Heart right ventricle (tissue), 16 donors: Measurements from ENCODE around the gene DHRSX. TPM values are rescaled to one million over a fixed set of nuclear protein-coding genes. Genes with fewer than 3 reads are reported as not detected.
A peak's percentile ranks its signal among the peaks of the same experiment; 100 is the strongest.

Experiments
- ATAC-seq, 8 donors: fragments of 200-7000 bp; cut with Tn5 transposase; one replicate each; pipeline ENCODE4 v1.9.1; 2020; ENCODE audit warnings: mild to moderate bottlenecking in 8 of 8, moderate library complexity in 8 of 8, moderate number of reproducible peaks in 1 of 8
- DNase-seq, 2 donors: peaks; one replicate each; pipeline ENCODE4 v3.0.0-alpha.2; 2020
- H3K27ac ChIP-seq, 10 donors: fragments of 200-600 bp; sonication (generic) in 2 of 10; one replicate each; pipeline versions ENCODE4 v1.5.0 to v1.8.0; 2020 to 2022; ENCODE audit warnings: mild to moderate bottlenecking in 3 of 10
- H3K27me3 ChIP-seq, 7 donors: fragments of 200-600 bp; one replicate each; pipeline ENCODE4 v1.8.0; 2021 to 2022; ENCODE audit warnings: mild to moderate bottlenecking in 2 of 7
- H3K36me3 ChIP-seq, 9 donors: fragments of 200-600 bp; sonication (generic) in 1 of 9; one replicate each; pipeline versions ENCODE4 v1.5.0 to v1.8.0; 2020 to 2022; ENCODE audit warnings: mild to moderate bottlenecking in 2 of 9
- H3K4me1 ChIP-seq, 9 donors: fragments of 200-600 bp; sonication (generic) in 1 of 9; one replicate each; pipeline versions ENCODE4 v1.5.0 to v1.8.0; 2020 to 2022; ENCODE audit warnings: mild to moderate bottlenecking in 4 of 9
- H3K4me3 ChIP-seq, 10 donors: fragments of 200-600 bp; sonication (generic) in 2 of 10; one replicate each; pipeline versions ENCODE4 v1.5.0 to v1.8.0; 2020 to 2022; ENCODE audit warnings: mild to moderate bottlenecking in 7 of 10, moderate library complexity in 2 of 10
- H3K9me3 ChIP-seq, 11 donors: fragments of 200-600 bp in 10 of 11; sonication (generic) in 2 of 11; one replicate each; pipeline versions ENCODE4 v1.5.0 to v1.8.0; 2013 to 2022; ENCODE audit warnings: mild to moderate bottlenecking in 2 of 11, control low read depth in 1 of 11, moderate library complexity in 1 of 11
- WGBS, 2 donors: extraction: QIAGEN DNeasy Blood & Tissue Kit; methylation state at CpG; one replicate each; pipeline ENCODE4 v1.1.7; 2013; ENCODE audit warnings: inconsistent platforms in 1 of 2; 5-methylcytosine and 5-hydroxymethylcytosine counted together
- intact Hi-C, 10 donors: fragments of 100-400 bp; cut with DNase I; formaldehyde crosslinking; loops; one replicate each; pipeline versions ENCODE4 v1.11.1 to v1.14.2; 2022
- polyA plus RNA-seq, 2 donors: library from polyadenylated mRNA; stranded (reverse); fragments of 200-250 nt; gene quantifications; one replicate each; pipeline ENCODE4 v1.2.3, GENCODE V29; 2013
- total RNA-seq, 10 donors: library from RNA; stranded (reverse); fragmentation: NEBNext Ultra II Directional in 3 of 10; extraction: Animal tissue kit (Norgen Biotek cat#: 25700) in 3 of 10; gene quantifications; one replicate each; pipeline versions ENCODE4 v1.2.1 to v1.2.4, GENCODE V29; 2021 to 2023
- TF ChIP-seq, protein P1 (sequence below), 9 donors: fragments of 200-600 bp; sonication (generic) in 2 of 9; IDR thresholded peaks; one replicate each; pipeline versions ENCODE4 v1.5.0 to v1.8.0; 2021 to 2022; ENCODE audit warnings: antibody characterized with exemption in 9 of 9, mild to moderate bottlenecking in 5 of 9, moderate library complexity in 1 of 9
- donor health status: Arrhythmogenic right ventricular cardiomyopathy.
- donor health status: ischemic (EF 13 %, LVEDD 7.1; RV severe dilation, severe dysfunction).
- donor health status: healthy with polysubstance abuse.
- donor health status: DM: no; HTN: yes; CAD: no.
- donor health status: DM: no; HTN: no; CAD: no.
- donor health status: ischemic (EF 25% LVEDD 6.9; RV normal size, moderate dysfunction).
- donor health status: ischemic (EF 25% LVEDD 5.7; RV mildly dilated, moderate dysfunction).
- donor health status: healthy.
- donor health status: DM: yes; HTN: yes; CAD: no.
- donor health status: Ischemic cardiomyopathy.
- donor health status: ischemic (EF 35%, LVEDD 5.7; RV mildly dilated, moderate dysfunction).
- donor health status: nonischemic (EF 11% LVEDD 7.7; RV severe dilation, severe dysfunction).
- donor health status: DM: yes; HTN: yes; CAD: no.
- donor health status: PGD.
- donor health status: ischemic (EF 29% LVEDD 5.4; RV normal size, mild dysfunction).
- donor health status: nonischemic (EF 23%, LVEDD 6.1; RV moderate dilation, normal function).

Gene DHRSX
- total and polyA plus RNA-seq, 12 donors = 13.8 to 35.9 (median 26.2) TPM

DNA sequence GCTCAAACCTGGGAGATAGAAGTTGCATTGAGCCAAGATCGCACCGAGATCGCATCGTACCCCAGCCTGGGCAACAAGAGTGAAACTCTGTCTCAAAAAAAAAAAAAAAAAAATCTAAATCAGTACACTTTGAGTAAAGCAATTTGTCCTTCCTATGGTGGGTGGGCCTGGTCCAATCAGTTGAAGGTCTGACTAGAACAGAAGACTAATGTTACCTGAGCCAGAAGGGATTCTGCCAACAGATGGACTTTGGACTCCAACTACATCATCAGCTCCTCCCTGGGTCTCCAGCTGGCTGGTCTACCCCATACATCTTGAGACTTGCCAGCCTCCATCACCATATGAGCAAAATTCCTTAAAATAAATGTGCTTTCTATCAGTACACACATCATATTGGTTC is 155.2 kb downstream of the DHRSX start:
- Histone ChIP-seq H3K27ac (no peak overlapping the region), H3K27me3 (no peaks in the 10 kb centered on the region), H3K9me3 (peaks cover 0 to 3% (median 0%) of the 10 kb centered on the region in 11 donors), H3K4me1 (peaks cover 0 to 21% (median 10%) of the 10 kb centered on the region in 9 donors), H3K36me3 (peaks cover 0 to 7% (median 0%) of the 10 kb centered on the region in 9 donors), H3K4me3 (no peak overlapping the region)
- 91 to 100% methylated on average over 4 of the region's 4 CpGs for WGBS, 2 donors
- TF ChIP-seq, protein P1, sequence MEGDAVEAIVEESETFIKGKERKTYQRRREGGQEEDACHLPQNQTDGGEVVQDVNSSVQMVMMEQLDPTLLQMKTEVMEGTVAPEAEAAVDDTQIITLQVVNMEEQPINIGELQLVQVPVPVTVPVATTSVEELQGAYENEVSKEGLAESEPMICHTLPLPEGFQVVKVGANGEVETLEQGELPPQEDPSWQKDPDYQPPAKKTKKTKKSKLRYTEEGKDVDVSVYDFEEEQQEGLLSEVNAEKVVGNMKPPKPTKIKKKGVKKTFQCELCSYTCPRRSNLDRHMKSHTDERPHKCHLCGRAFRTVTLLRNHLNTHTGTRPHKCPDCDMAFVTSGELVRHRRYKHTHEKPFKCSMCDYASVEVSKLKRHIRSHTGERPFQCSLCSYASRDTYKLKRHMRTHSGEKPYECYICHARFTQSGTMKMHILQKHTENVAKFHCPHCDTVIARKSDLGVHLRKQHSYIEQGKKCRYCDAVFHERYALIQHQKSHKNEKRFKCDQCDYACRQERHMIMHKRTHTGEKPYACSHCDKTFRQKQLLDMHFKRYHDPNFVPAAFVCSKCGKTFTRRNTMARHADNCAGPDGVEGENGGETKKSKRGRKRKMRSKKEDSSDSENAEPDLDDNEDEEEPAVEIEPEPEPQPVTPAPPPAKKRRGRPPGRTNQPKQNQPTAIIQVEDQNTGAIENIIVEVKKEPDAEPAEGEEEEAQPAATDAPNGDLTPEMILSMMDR (IDR thresholded peaks at IDR 0.05) = no peak
- DNase-seq (no peak), ATAC-seq (no peak)
- intact Hi-C loops = no loop called here

DNA sequence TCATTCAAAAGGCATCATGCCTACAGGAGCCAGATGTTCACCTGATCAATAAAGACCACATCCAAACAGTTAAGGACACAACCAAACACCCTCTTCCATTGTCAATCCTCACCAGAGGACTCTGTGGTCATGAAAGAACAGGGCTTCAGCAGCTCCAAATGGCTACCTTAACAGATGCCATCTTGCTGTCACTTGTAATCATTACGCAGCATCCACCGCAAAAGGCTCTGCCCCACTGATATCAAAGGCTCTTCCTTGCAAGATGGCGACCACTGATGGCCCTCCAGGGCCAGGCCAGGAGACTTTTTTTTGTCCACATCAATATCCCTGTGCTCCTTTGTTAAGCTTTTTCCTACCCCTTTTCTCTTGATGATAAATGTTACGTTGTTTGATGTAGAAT is 157.4 kb downstream of the DHRSX start:
- no peak for ATAC-seq
- intact Hi-C loops = loop anchor here in 1 of 10 donors (2.0 kb wide), 1 partner anchor 23 kb away; no protein-coding TSS in a partner anchor
- Histone ChIP-seq H3K36me3 (peaks cover 0 to 14% (median 0%) of the 10 kb centered on the region in 9 donors), H3K27me3 (no peaks in the 10 kb centered on the region), H3K4me1 (peaks cover 0 to 15% (median 10%) of the 10 kb centered on the region in 9 donors), H3K4me3 (no peak overlapping the region), H3K9me3 (peaks cover 0 to 12% (median 0%) of the 10 kb centered on the region in 11 donors), H3K27ac (peak overlapping the region; percentile 42 to 92 (median 84))
- TF ChIP-seq, protein P1 (IDR thresholded peaks at IDR 0.05) = no peak
- 96 to 97% methylated on average over 4 of the region's 4 CpGs for WGBS, 2 donors
- no peak for DNase-seq

DNA sequence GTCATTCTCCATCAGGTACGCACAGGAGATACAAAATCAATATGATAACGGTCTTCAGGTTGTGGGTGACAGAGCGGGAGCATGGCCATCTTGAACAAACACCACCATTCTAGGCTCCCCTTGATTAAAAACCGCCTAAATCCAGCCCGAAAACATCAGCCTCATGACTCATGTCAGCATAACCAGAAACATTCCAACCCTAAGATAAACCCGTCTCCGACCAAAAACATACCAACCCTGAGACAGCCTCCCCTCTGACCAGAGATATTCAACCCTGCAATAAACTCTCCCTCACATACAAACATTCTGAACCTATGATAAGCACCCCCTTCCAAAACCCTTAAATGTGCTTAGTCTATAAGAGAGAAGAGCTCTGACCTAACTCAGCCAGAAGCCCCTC is 157.9 kb downstream of the DHRSX start:
- peak overlapping the region; percentile 42 to 92 (median 84) for H3K27ac ChIP-seq
- DNase-seq (no peak), ATAC-seq (peak in 3 of 8 donors; percentile 4 to 20 (median 20))
- intact Hi-C loops = loop anchor here in 2 of 10 donors (1.0 to 2.0 kb wide), 2 partner anchors 22 kb away; no protein-coding TSS in a partner anchor
- WGBS, 2 donors = 63 to 68% methylated on average over 7 of the region's 7 CpGs
- no peaks in the 10 kb centered on the region for H3K27me3 ChIP-seq
- peaks cover 0 to 14% (median 0%) of the 10 kb centered on the region in 11 donors for H3K9me3 ChIP-seq
- H3K4me3 ChIP-seq = no peak overlapping the region
- H3K36me3 ChIP-seq = peaks cover 0 to 14% (median 0%) of the 10 kb centered on the region in 9 donors
- TF ChIP-seq, protein P1 (IDR thresholded peaks at IDR 0.05) = no peak
- peaks cover 0 to 15% (median 9%) of the 10 kb centered on the region in 9 donors for H3K4me1 ChIP-seq

DNA sequence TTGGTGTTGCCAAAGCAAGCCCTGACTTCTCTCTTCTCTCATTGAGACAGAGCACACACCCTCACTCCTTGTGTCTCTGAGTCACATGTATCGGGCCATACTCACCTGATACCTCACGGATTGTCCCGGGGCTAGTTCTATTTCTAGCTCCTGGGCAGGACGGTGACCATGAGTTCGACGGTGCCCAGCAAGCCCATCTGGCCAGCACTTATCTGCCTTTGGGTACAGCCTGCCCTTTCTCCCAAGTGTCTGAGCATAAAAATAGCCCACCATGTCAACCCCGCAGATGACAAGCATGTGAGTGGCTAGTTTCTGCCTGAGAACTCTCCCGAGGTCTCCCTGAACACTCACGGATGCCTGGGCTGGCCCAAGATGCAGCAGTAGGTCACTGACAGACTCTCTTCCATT is 158.5 kb downstream of the DHRSX start:
- Histone ChIP-seq H3K27me3 (no peaks in the 10 kb centered on the region), H3K27ac (peak overlapping the region; percentile 56 to 92 (median 84)), H3K36me3 (peaks cover 0 to 14% (median 0%) of the 10 kb centered on the region in 9 donors), H3K4me3 (no peak overlapping the region), H3K4me1 (peaks cover 0 to 15% (median 8%) of the 10 kb centered on the region in 9 donors), H3K9me3 (peaks cover 0 to 14% (median 0%) of the 10 kb centered on the region in 11 donors)
- TF ChIP-seq, protein P1 (IDR thresholded peaks at IDR 0.05) = no peak
- 43 to 66% methylated on average over 9 of the region's 9 CpGs for WGBS, 2 donors
- intact Hi-C loops = loop anchor here in 2 of 10 donors (1.0 to 2.0 kb wide), 2 partner anchors 21 kb away; no protein-coding TSS in a partner anchor
- ATAC-seq = peak; percentile 90 to 99 (median 98)
- peak; percentile 59 to 82 for DNase-seq
